ENCODE data around the gene CYP4F12.
"Not testable (repeated sequence)": the region's sequence is repeated elsewhere in the genome, so short reads cannot be mapped to it uniquely, and the experiment has no call there.

Gene CYP4F12

GRCh38 chr19:15672580-15673175 lies at the start of gene CYP4F12:
CYP4F12 (plus strand) TSS chr19:15673087; CDS start chr19:15673530, 443 bp downstream.
- DNase-seq, result peak; percentile 89

GRCh38 chr19:15623711-15624318 lies 49.1 kb upstream of the CYP4F12 start:
- DNase-seq, result peak; percentile 58

- no peak for DNase-seq
These were observed 44.5 kb upstream of the CYP4F12 start for GRCh38 chr19:15628236-15629002.

GRCh38 chr19:15629003-15629880 lies 43.6 kb upstream of the CYP4F12 start:
- peak; percentile 86 for DNase-seq

- peak; percentile 77 for DNase-seq
These were observed 41.1 kb upstream of the CYP4F12 start for GRCh38 chr19:15631817-15632216.

GRCh38 chr19:15633082-15633835 lies 39.6 kb upstream of the CYP4F12 start:
- peak; percentile 53 for DNase-seq

- no peak for DNase-seq
These were observed 38.8 kb upstream of the CYP4F12 start for GRCh38 chr19:15634105-15634504.

- DNase-seq, result peak; percentile 46
These were observed 37.7 kb upstream of the CYP4F12 start for GRCh38 chr19:15635016-15635805.

- no peak for DNase-seq
These were observed 36.9 kb upstream of the CYP4F12 start for GRCh38 chr19:15636026-15636425.

GRCh38 chr19:15639596-15639995 lies 33.3 kb upstream of the CYP4F12 start:
- DNase-seq, result no peak

GRCh38 chr19:15640294-15640903 lies 32.5 kb upstream of the CYP4F12 start, which contains the start of gene CYP4F3:
CYP4F3 (plus strand) TSS chr19:15640897; CDS start chr19:15641416, 519 bp downstream.
- peak; percentile 93 for DNase-seq

GRCh38 chr19:15640904-15641597 lies 31.8 kb upstream of the CYP4F12 start:
- no peak for DNase-seq

- DNase-seq, result peak; percentile 79
These were observed 30.9 kb upstream of the CYP4F12 start for GRCh38 chr19:15641901-15642491.

- DNase-seq, result no peak
These were observed 30.1 kb upstream of the CYP4F12 start for GRCh38 chr19:15642807-15643206.

GRCh38 chr19:15643387-15643786 lies 29.5 kb upstream of the CYP4F12 start:
- DNase-seq, result no peak

- DNase-seq, result no peak
These were observed 28.7 kb upstream of the CYP4F12 start for GRCh38 chr19:15644066-15644741.

- DNase-seq, result no peak
These were observed 28.1 kb upstream of the CYP4F12 start for GRCh38 chr19:15644816-15645215.

- no peak for DNase-seq
These were observed 23.4 kb upstream of the CYP4F12 start for GRCh38 chr19:15649526-15649925.

GRCh38 chr19:15650123-15650522 lies 22.8 kb upstream of the CYP4F12 start:
- DNase-seq, result not testable (repeated sequence)

Data from hematopoietic multipotent progenitor cell treated with erythropoietin and hydrocortisone succinate and interleukin-3 and kit ligand, for 4 days (in vitro differentiated cells).